HCT116 (cell line): Measurements from ENCODE around the gene HS6ST1. TPM values are rescaled to one million over a fixed set of nuclear protein-coding genes. Genes with fewer than 3 reads are reported as not detected.

Source experiments
- ATAC-seq: fragments of 200-7000 bp; cut with Tn5 transposase; 2 replicates; pipeline ENCODE4 v1.9.1; 2020; ENCODE audit warnings: mild to moderate bottlenecking, moderate library complexity
- BruUV-seq: library from RNA; stranded (reverse); fragments of 400-500 nt; replicated peaks from 2 replicates; lab custom pipeline; 2021; lab: Mats Ljungman, UMichigan
- CTCF ChIA-PET: fragments of 300-600 bp; sonication (Branson Sonifier 250); formaldehyde crosslinking; loops from one replicate; lab custom pipeline; 2021; ENCODE audit warnings: antibody characterized with exemption; lab: Charles Lee
- POLR2A ChIA-PET: fragments of 300-600, 350-600 bp; sonication (Branson Sonifier 250); formaldehyde crosslinking; loops from one replicate; lab custom pipeline; 2021; ENCODE audit warnings: antibody characterized with exemption; lab: Charles Lee
- RAD21 ChIA-PET, 2 experiments: fragments of 300-600 bp; sonication (Branson Sonifier 250); formaldehyde crosslinking; loops; one replicate each; lab custom pipeline; 2023; ENCODE audit warnings: low total read pairs in 2 of 2; ENCODE audit not compliant: uncharacterized antibody in 2 of 2, unreplicated experiment in 2 of 2, low non-redundant PET in 1 of 2; lab: Charles Lee
- DNase-seq: peaks from one replicate; pipeline ENCODE4 v3.0.0-alpha.2; 2010; ENCODE audit warnings: low read depth, low spot score
- H2AFZ ChIP-seq: fragments of 200-600 bp; shearing (Covaris generic), sonication (generic); 2 replicates; pipeline ENCODE4 v1.6.1; 2017; ENCODE audit warnings: low read depth, mixed run types, mixed read lengths, antibody characterized with exemption, low read length; ENCODE audit not compliant: poor library complexity, severe bottlenecking
- H3K27ac ChIP-seq: 2 replicates; pipeline ENCODE4 v1.5.1; 2012; ENCODE audit warnings: low read depth, low read length
- H3K27me3 ChIP-seq: fragments of 200-600 bp; sonication (generic); 2 replicates; pipeline ENCODE4 v1.6.1; 2016; ENCODE audit warnings: mixed run types, low read length, mixed read lengths; ENCODE audit not compliant: insufficient read depth
- H3K36me3 ChIP-seq, 2 experiments: fragments of 200-500 bp in 1 of 2; fragments of 200-600 bp in 1 of 2; sonication (Bioruptor generic) in 1 of 2; sonication (generic) in 1 of 2; 2 replicates each; pipeline versions ENCODE4 v1.5.1 to v1.6.1; 2014 to 2016; ENCODE audit warnings: low read length in 2 of 2, inconsistent platforms in 1 of 2, mixed read lengths in 1 of 2, mixed run types in 1 of 2; ENCODE audit not compliant: insufficient read depth in 2 of 2, control insufficient read depth in 1 of 2
- H3K4me1 ChIP-seq, 2 experiments: fragments of 200-600 bp in 1 of 2; sonication (generic) in 1 of 2; 2 replicates each; pipeline versions ENCODE4 v1.5.1 to v1.6.1; 2012 to 2017; ENCODE audit warnings: low read length in 2 of 2, inconsistent platforms in 1 of 2, mild to moderate bottlenecking in 1 of 2, mixed read lengths in 1 of 2, mixed run types in 1 of 2, moderate library complexity in 1 of 2; ENCODE audit not compliant: insufficient read depth in 2 of 2, control insufficient read depth in 1 of 2
- H3K4me2 ChIP-seq: fragments of 200-600 bp; sonication (generic); 2 replicates; pipeline ENCODE4 v1.6.1; 2017; ENCODE audit warnings: mixed run types, low read length, mixed read lengths
- H3K4me3 ChIP-seq, 2 experiments: fragments of 200-600 bp in 1 of 2; sonication (generic) in 1 of 2; replicated peaks in 1 of 2; 2 replicates each; pipeline ENCODE4 v1.5.1; 2011 to 2016; ENCODE audit warnings: low read length in 2 of 2, control low read depth in 1 of 2, low read depth in 1 of 2, mild to moderate bottlenecking in 1 of 2, mixed read lengths in 1 of 2, mixed run types in 1 of 2
- H3K79me2 ChIP-seq: fragments of 200-600 bp; sonication (generic); 2 replicates; pipeline ENCODE4 v1.6.1; 2017; ENCODE audit warnings: mild to moderate bottlenecking, mixed run types, low read length, moderate library complexity, mixed read lengths; ENCODE audit not compliant: insufficient read depth
- H3K9ac ChIP-seq: fragments of 200-600 bp; sonication (generic); 2 replicates; pipeline ENCODE4 v1.6.1; 2016; ENCODE audit warnings: low read length, mixed read lengths
- H3K9me2 ChIP-seq: fragments of 200-600 bp; sonication (generic), shearing (Covaris generic); 2 replicates; pipeline ENCODE4 v1.6.1; 2017; ENCODE audit warnings: mixed run types, mild to moderate bottlenecking, moderate library complexity; ENCODE audit not compliant: insufficient read depth
- H3K9me3 ChIP-seq, 2 experiments: fragments of 200-500 bp in 1 of 2; fragments of 200-600 bp in 1 of 2; sonication (Bioruptor generic) in 1 of 2; sonication (generic) in 1 of 2; 2 replicates each; pipeline ENCODE4 v1.6.1; 2014 to 2017; ENCODE audit warnings: low read length in 2 of 2, mixed read lengths in 2 of 2, inconsistent platforms in 1 of 2, low read depth in 1 of 2, mild to moderate bottlenecking in 1 of 2, mixed run types in 1 of 2, moderate library complexity in 1 of 2; ENCODE audit not compliant: control insufficient read depth in 1 of 2, insufficient read depth in 1 of 2
- H4K20me1 ChIP-seq: fragments of 200-600 bp; sonication (generic), shearing (Covaris generic); 2 replicates; pipeline ENCODE4 v1.6.1; 2017; ENCODE audit warnings: mixed run types, mild to moderate bottlenecking, moderate library complexity; ENCODE audit not compliant: insufficient read depth
- ATF3 ChIP-seq: IDR thresholded peaks from 2 replicates; pipeline ENCODE4 v1.6.1; 2012
- CBX3 ChIP-seq: IDR thresholded peaks from 2 replicates; pipeline ENCODE4 v1.6.1; 2012; ENCODE audit warnings: low read depth
- CEBPB ChIP-seq: IDR thresholded peaks from 2 replicates; pipeline ENCODE4 v1.6.1; 2012; ENCODE audit warnings: low read depth
- CTCF ChIP-seq, 3 experiments: fragments of 200-600 bp in 1 of 3; sonication (generic) in 1 of 3; IDR thresholded peaks in 2 of 3; conservative IDR thresholded peaks in 1 of 3; 2 replicates each; pipeline ENCODE4 v1.5.1; 2012 to 2017; ENCODE audit warnings: low read depth in 2 of 3, low read length in 2 of 3, antibody characterized with exemption in 1 of 3, borderline replicate concordance in 1 of 3, control low read depth in 1 of 3, mild to moderate bottlenecking in 1 of 3, mixed read lengths in 1 of 3, mixed run types in 1 of 3, moderate library complexity in 1 of 3; ENCODE audit not compliant: insufficient read depth in 1 of 3
- EGR1 ChIP-seq: IDR thresholded peaks from 2 replicates; pipeline ENCODE4 v1.6.1; 2012; ENCODE audit warnings: low read depth
- ELF1 ChIP-seq: IDR thresholded peaks from 2 replicates; pipeline ENCODE4 v1.6.1; 2012; ENCODE audit warnings: low read depth, borderline replicate concordance
- EZH2 ChIP-seq: fragments of 200-600 bp; sonication (generic); IDR thresholded peaks from 2 replicates; pipeline ENCODE4 v1.6.1; 2017; ENCODE audit warnings: antibody characterized with exemption, mixed run types
- FOSL1 ChIP-seq: IDR thresholded peaks from 2 replicates; pipeline ENCODE4 v1.6.1; 2012; ENCODE audit warnings: low read depth
- JUND ChIP-seq: IDR thresholded peaks from 2 replicates; pipeline ENCODE4 v1.6.1; 2012
- POLR2A ChIP-seq: IDR thresholded peaks from 2 replicates; pipeline ENCODE4 v1.7.0; 2011; ENCODE audit warnings: borderline replicate concordance; ENCODE audit not compliant: insufficient read depth, insufficient read length; ENCODE audit errors: extremely low read depth
- POLR2AphosphoS5 ChIP-seq: IDR thresholded peaks from 2 replicates; pipeline ENCODE4 v1.6.1; 2011; ENCODE audit warnings: mild to moderate bottlenecking, low read depth, low read length, moderate library complexity
- RAD21 ChIP-seq: IDR thresholded peaks from 2 replicates; pipeline ENCODE4 v1.6.1; 2012; ENCODE audit warnings: low read depth, mild to moderate bottlenecking
- REST ChIP-seq: IDR thresholded peaks from 2 replicates; pipeline ENCODE4 v1.6.1; 2012; ENCODE audit warnings: low read depth
- SIN3A ChIP-seq: IDR thresholded peaks from 2 replicates; pipeline ENCODE4 v1.6.1; 2012; ENCODE audit warnings: low read depth
- SP1 ChIP-seq: IDR thresholded peaks from 2 replicates; pipeline ENCODE4 v1.6.1; 2012; ENCODE audit warnings: low read depth
- SRF ChIP-seq: IDR thresholded peaks from 2 replicates; pipeline ENCODE4 v1.6.1; 2012; ENCODE audit warnings: low read depth
- YY1 ChIP-seq: IDR thresholded peaks from 2 replicates; pipeline ENCODE4 v1.6.1; 2011; ENCODE audit warnings: low read length, low read depth, moderate library complexity, mild to moderate bottlenecking; ENCODE audit not compliant: insufficient replicate concordance; ENCODE audit errors: extremely low read depth
- ZNF274 ChIP-seq: fragments of 200-500 bp; sonication (Bioruptor generic); IDR thresholded peaks from 2 replicates; pipeline ENCODE4 v1.6.1; 2014; ENCODE audit warnings: mild to moderate bottlenecking, low read depth, low read length, inconsistent platforms
- intact Hi-C: fragments of 100-400 bp; cut with micrococcal nuclease; formaldehyde crosslinking; loops from 2 replicates; pipeline ENCODE4 v1.10.0; 2022
- total RNA-seq: library from RNA; stranded (reverse); gene quantifications from one replicate; pipeline ENCODE4 v1.2.1, GENCODE V29; 2021; ENCODE audit not compliant: unreplicated experiment
- TF ChIP-seq, protein P1 (sequence below): IDR thresholded peaks from 2 replicates; pipeline ENCODE4 v1.6.1; 2011; ENCODE audit warnings: mild to moderate bottlenecking, low read length, moderate library complexity; ENCODE audit not compliant: insufficient replicate concordance; ENCODE audit errors: extremely low read depth

The HS6ST1 gene
- total RNA-seq, 1 experiment from 2014 or later: 35.0 TPM

DNA sequence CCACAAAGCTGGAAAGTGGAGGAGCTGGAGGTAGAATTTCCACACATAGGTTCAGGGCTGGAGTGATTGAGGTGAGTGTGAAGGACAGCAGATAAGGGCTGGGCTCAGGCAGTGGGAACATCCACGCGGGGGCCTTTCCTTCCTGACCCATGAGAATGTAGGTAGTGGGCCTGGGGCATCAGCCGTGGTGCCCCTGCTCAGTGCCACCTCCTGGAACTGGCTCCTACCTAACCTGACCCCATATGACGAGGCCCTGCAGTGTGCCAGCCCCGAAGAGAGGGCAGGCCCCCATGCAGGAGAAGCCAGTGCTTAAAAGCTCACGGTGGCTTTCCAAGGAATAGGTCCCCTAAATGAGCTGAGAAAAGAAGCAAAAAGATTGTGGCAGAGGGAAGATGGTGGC is 66.2 kb downstream of the HS6ST1 start:
- CTCF ChIA-PET: no interaction called here
- RAD21 ChIA-PET: no interaction called here
- no peak overlapping the region for H3K4me2 ChIP-seq
- no peak overlapping the region for H3K9ac ChIP-seq
- no peak overlapping the region for H3K4me3 ChIP-seq
- no peaks in the 10 kb centered on the region for H3K79me2 ChIP-seq
- no TSS peak for BruUV-seq
- POLR2A ChIA-PET: no interaction called here
- no peak overlapping the region for H2AFZ ChIP-seq
- TF ChIP-seq SP1 (no peak), ELF1 (no peak), REST (no peak), JUND (no peak), POLR2AphosphoS5 (no peak), RAD21 (no peak), POLR2A (no peak), ATF3 (no peak), EGR1 (no peak), EZH2 (no peak), CBX3 (no peak), YY1 (no peak), SRF (no peak), CTCF (IDR thresholded peaks at IDR 0.05 in 2 of 3, conservative IDR thresholded peaks at IDR 0.05 in 1 of 3; ENCODE audit: borderline replicate concordance in 1 of 3, insufficient read depth in 1 of 3, low read depth in 2 of 3, low read length in 2 of 3) (no peak), SIN3A (no peak), FOSL1 (no peak), CEBPB (no peak), ZNF274 (no peak)
- TF ChIP-seq, protein P1, sequence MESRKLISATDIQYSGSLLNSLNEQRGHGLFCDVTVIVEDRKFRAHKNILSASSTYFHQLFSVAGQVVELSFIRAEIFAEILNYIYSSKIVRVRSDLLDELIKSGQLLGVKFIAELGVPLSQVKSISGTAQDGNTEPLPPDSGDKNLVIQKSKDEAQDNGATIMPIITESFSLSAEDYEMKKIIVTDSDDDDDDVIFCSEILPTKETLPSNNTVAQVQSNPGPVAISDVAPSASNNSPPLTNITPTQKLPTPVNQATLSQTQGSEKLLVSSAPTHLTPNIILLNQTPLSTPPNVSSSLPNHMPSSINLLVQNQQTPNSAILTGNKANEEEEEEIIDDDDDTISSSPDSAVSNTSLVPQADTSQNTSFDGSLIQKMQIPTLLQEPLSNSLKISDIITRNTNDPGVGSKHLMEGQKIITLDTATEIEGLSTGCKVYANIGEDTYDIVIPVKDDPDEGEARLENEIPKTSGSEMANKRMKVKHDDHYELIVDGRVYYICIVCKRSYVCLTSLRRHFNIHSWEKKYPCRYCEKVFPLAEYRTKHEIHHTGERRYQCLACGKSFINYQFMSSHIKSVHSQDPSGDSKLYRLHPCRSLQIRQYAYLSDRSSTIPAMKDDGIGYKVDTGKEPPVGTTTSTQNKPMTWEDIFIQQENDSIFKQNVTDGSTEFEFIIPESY: no peak
- TF ChIP-seq, all 23 proteins: peak for 0
- ATAC-seq: no peak
- DNase-seq: no peak
- H3K36me3 ChIP-seq: no peaks in the 10 kb centered on the region
- H3K4me1 ChIP-seq: no peaks in the 10 kb centered on the region
- no peak overlapping the region for H3K27ac ChIP-seq
- no peaks in the 10 kb centered on the region for H4K20me1 ChIP-seq
- no peaks in the 10 kb centered on the region for H3K27me3 ChIP-seq
- intact Hi-C loops: no loop called here
- H3K9me3 ChIP-seq: no peaks in the 10 kb centered on the region
- H3K9me2 ChIP-seq: no peaks in the 10 kb centered on the region
